ENCODE results near the gene HMX1.

Gene HMX1

GRCh38 chr4:8909548-8909947 lies 37.9 kb upstream of the HMX1 start:
- DNase-seq = no peak

- DNase-seq = no peak
Observed at GRCh38 chr4:8908206-8908893, 36.7 kb upstream of the HMX1 start.

GRCh38 chr4:8907596-8908205 lies 36.1 kb upstream of the HMX1 start:
- no peak for DNase-seq

- DNase-seq = no peak
Observed at GRCh38 chr4:8906991-8907595, 35.5 kb upstream of the HMX1 start.

- no peak for DNase-seq
Observed at GRCh38 chr4:8906668-8906970, 35.0 kb upstream of the HMX1 start.

- no peak for DNase-seq
Observed at GRCh38 chr4:8905773-8906667, 34.4 kb upstream of the HMX1 start.

GRCh38 chr4:8905226-8905772 lies 33.7 kb upstream of the HMX1 start:
- DNase-seq = no peak

GRCh38 chr4:8904666-8905065 lies 33.0 kb upstream of the HMX1 start:
- DNase-seq = no peak

GRCh38 chr4:8904041-8904501 lies 32.4 kb upstream of the HMX1 start:
- DNase-seq = no peak

- no peak for DNase-seq
Observed at GRCh38 chr4:8901335-8901734, 29.7 kb upstream of the HMX1 start.

GRCh38 chr4:8900588-8900987 lies 28.9 kb upstream of the HMX1 start:
- DNase-seq = no peak

- DNase-seq = no peak
Observed at GRCh38 chr4:8898419-8898818, 26.8 kb upstream of the HMX1 start.

GRCh38 chr4:8897251-8898167 lies 25.9 kb upstream of the HMX1 start:
- no peak for DNase-seq

- DNase-seq = no peak
Observed at GRCh38 chr4:8896506-8896905, 24.9 kb upstream of the HMX1 start.

GRCh38 chr4:8896071-8896470 lies 24.4 kb upstream of the HMX1 start:
- no peak for DNase-seq

GRCh38 chr4:8895295-8895694 lies 23.7 kb upstream of the HMX1 start:
- DNase-seq = no peak

GRCh38 chr4:8894424-8894816 lies 22.8 kb upstream of the HMX1 start:
- DNase-seq = no peak

- DNase-seq = no peak
Observed at GRCh38 chr4:8893624-8894423, 22.2 kb upstream of the HMX1 start.

GRCh38 chr4:8893227-8893623 lies 21.6 kb upstream of the HMX1 start:
- DNase-seq = no peak

- DNase-seq = no peak
Observed at GRCh38 chr4:8892556-8893226, 21.1 kb upstream of the HMX1 start.
